ENCODE data around the gene TBCA. TPM values are rescaled to one million over a fixed set of nuclear protein-coding genes. Genes with fewer than 3 reads are reported as not detected.
"Not testable (repeated sequence)": the region's sequence is repeated elsewhere in the genome, so short reads cannot be mapped to it uniquely, and the experiment has no call there.

The TBCA gene
- total RNA-seq, 2 experiments from 2014 or later = 163 to 167 TPM

DNA sequence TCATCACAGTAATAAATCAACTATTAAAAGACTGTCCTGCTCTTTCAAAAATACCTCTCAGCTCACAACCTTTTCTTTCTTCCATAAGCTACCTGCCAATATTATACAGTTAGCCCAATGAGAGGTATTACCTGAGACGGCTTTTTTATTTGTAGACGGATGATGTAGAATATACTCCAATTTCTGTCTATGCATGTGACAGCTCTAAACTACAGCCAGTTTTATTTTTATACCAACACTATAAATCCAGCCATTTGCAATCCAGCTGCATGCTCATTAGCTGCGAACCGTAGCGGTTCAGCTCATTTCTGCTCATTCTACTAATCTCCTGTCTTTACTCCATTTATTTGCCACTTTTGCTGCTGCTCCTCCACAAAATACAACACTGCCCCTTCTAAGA lies 51.2 kb downstream of the TBCA start:
- no peak overlapping the region for H3K27ac Mint-ChIP-seq
- DNase-seq = no peak
- CTCF ChIA-PET = no interaction called here
- no peak overlapping the region for H3K4me3 Mint-ChIP-seq
- H3K4me1 Mint-ChIP-seq = peaks cover under 1% of the 10 kb centered on the region
- POLR2A ChIA-PET = no interaction called here
- H3K9me3 Mint-ChIP-seq = no peaks in the 10 kb centered on the region
- H3K36me3 Mint-ChIP-seq (ENCODE audit: low read depth) = peaks cover 4% of the 10 kb centered on the region
- H3K27me3 Mint-ChIP-seq = no peaks in the 10 kb centered on the region

DNA sequence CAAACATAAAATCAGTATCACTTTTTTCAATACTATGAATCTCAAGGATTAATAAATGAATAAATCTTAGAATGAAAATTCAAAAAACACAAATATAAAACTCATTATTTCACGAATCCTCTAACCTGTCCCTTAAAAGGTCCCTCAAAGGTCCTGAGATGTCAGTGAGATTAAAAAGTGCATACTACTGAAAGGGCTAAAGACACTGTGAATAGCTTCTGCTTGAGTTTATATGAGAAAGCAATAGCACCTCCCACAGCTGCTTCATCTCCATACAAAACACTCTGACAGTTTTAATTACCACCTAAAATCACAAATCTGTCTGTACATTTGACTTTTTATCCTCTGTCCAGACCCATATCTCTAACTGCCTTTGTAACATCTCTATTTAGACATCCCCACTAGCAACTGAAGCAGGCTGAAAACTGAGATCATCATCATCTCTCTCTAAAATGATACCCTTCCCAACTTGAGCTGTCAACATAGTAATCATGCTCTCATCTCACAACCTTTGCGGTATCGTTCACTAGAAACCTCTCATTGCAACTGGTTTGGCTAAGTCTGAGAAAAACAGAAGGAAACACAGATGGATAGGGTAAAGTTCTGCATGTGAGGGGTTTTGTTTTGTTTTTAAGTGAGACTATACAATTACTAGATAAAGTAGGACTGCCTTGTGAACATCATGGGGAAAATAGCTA lies 56.3 kb downstream of the TBCA start:
- Mint-ChIP-seq H3K4me1 (peaks cover 11% of the 10 kb centered on the region), H3K9me3 (no peaks in the 10 kb centered on the region), H3K4me3 (no peak overlapping the region), H3K27ac (no peak overlapping the region), H3K27me3 (no peaks in the 10 kb centered on the region), H3K36me3 (ENCODE audit: low read depth) (peaks cover 7% of the 10 kb centered on the region)
- POLR2A ChIA-PET = no interaction called here
- CTCF ChIA-PET = no interaction called here
- no peak for DNase-seq

DNA sequence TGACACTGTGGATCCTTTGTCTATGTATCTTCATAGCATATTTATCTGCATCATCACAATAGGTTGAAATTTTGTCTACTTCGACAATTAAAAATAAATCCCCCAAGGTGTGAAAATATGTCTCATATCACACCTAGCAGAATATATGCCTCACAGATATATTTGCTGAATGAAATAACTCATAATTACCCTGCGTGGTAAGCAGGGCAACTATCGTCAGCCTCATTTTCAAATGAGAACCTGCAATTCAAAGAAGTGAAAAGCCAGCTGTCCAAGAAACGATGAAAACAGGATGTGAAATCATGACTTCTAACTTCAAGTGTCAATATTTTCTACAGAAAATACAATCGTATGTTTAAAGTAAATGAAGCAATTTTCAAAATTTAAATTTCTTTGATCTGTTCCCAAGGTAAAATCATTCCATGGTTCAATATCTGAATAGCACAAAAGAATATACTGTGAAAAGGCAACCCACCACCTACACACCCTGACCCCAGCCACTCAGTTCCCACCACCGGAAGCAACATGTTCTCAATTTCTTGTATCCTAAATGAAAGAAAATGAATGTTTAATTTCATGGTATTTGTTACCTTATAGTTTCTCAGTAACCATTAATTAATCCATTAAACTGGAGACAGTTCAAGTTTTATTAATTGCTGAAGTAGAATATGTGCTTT lies 57.1 kb downstream of the TBCA start:
- ChIA-PET POLR2A (no interaction called here), CTCF (no interaction called here)
- H3K9me3 Mint-ChIP-seq = no peaks in the 10 kb centered on the region
- H3K4me3 Mint-ChIP-seq = no peak overlapping the region
- H3K27me3 Mint-ChIP-seq = no peaks in the 10 kb centered on the region
- peaks cover 11% of the 10 kb centered on the region for H3K4me1 Mint-ChIP-seq
- peaks cover 7% of the 10 kb centered on the region for H3K36me3 Mint-ChIP-seq (ENCODE audit: low read depth)
- no peak for DNase-seq
- peak overlapping the region; percentile 26 for H3K27ac Mint-ChIP-seq

DNA sequence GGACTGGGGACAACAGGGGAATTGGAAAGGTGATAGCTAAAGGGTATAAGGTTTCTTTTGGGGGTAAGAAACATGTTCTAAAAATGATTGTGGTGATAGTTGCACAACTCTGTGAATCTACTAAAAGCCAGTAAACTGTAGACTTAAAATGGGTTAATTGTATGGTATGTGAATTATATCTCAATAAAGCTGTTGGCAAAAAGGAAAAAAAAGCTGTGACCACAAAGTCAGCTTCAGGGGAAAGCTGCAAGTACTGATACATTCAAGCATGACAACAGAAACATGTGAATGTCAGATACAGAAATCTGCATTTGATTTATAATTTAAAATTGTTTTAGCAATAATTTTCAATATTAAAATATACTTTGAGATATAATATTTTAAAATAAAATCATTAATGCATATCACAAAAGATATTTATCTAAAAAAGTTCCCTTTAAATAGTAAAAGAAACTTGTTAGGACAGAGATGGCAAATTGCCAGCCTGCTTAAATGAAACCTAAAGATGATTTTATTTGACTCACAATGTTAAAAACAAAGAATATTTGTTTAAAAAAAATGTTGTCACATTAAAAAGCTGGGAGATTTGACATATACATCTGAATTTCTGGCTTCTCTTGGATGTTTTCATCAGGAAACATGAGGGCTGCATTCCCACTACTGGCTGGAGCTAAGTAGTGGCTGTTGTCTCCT lies 66.0 kb downstream of the TBCA start:
- Mint-ChIP-seq H3K36me3 (ENCODE audit: low read depth) (peaks cover 17% of the 10 kb centered on the region), H3K4me3 (no peak overlapping the region), H3K27me3 (no peaks in the 10 kb centered on the region), H3K9me3 (no peaks in the 10 kb centered on the region), H3K27ac (no peak overlapping the region), H3K4me1 (no peaks in the 10 kb centered on the region)
- CTCF ChIA-PET = interaction anchor here (0.7 kb wide), 1 partner anchor 117 kb away, joined by 3 read pairs; no protein-coding TSS in a partner anchor
- no peak for DNase-seq
- POLR2A ChIA-PET = no interaction called here

DNA sequence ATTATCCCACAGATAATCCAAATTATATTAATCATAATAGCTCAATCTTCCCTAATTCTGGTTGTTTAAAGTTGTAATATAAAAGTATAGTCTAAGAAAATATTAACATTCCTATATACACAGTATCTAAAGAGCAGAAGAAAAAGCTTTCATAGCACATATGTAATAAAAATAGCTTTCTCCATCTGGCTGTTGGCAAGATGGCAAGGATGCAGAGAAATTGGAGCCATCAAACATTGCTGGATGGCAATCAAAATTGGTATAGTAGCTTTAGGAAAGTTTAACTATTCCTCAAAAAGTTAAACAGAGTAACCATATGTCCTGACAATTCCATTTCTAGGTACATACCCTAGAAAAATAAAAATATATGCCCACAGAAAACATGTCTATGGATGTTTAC lies 66.8 kb downstream of the TBCA start:
- CTCF ChIA-PET = no interaction called here
- POLR2A ChIA-PET = no interaction called here
- Mint-ChIP-seq H3K27ac (no peak overlapping the region), H3K9me3 (peaks cover under 1% of the 10 kb centered on the region), H3K36me3 (ENCODE audit: low read depth) (peaks cover 23% of the 10 kb centered on the region), H3K27me3 (no peaks in the 10 kb centered on the region), H3K4me1 (no peaks in the 10 kb centered on the region), H3K4me3 (no peak overlapping the region)
- DNase-seq = no peak

DNA sequence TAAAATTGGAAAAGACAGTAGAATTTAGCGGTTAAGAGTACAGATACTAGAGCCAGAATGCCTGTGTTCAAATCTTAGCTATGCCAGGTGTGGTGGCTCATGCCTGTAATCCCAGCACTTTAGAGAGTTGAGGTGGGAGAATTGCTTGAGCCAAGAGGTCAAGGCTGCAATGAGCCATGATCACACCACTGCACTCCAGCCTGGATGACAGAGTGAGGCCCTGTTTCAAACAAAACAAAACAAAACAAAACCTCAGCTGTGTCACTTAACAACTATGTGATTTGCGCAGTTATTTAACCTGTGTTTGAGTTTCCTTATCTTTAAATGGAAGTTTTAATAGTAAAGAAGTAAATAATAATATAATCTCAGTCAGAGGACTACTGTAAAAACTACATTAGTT lies 68.3 kb downstream of the TBCA start:
- Mint-ChIP-seq H3K27ac (no peak overlapping the region), H3K4me1 (no peaks in the 10 kb centered on the region), H3K36me3 (ENCODE audit: low read depth) (peaks cover 34% of the 10 kb centered on the region), H3K4me3 (no peak overlapping the region), H3K27me3 (no peaks in the 10 kb centered on the region), H3K9me3 (peaks cover 3% of the 10 kb centered on the region)
- DNase-seq = no peak
- CTCF ChIA-PET = interaction anchor here (1.2 to 1.3 kb wide), 2 partner anchors 9 to 198 kb away, joined by 3 to 4 read pairs; no protein-coding TSS in a partner anchor
- POLR2A ChIA-PET = no interaction called here

DNA sequence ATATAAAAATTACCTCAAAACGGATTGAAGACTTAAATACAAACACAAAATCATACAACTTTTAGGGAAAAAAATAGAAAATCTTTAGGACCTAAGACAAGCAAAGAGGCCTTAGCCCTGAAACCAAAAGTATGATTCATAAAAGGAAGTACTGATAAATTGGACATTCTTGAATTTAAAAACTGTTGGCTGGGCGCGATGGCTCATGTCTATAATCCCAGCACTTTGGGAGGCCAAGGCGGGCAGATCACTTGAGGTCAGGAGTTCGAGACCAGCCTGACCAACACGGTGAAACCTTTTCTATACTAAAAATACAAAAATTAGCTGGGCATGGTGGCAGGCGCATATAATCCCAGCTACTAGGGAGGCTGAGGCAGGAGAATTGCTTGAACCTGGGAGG lies 76.6 kb downstream of the TBCA start:
- POLR2A ChIA-PET, H3K27me3 Mint-ChIP-seq, H3K9me3 Mint-ChIP-seq, CTCF ChIA-PET, H3K4me3 Mint-ChIP-seq, H3K27ac Mint-ChIP-seq, DNase-seq: not testable (repeated sequence)
- Mint-ChIP-seq H3K36me3 (ENCODE audit: low read depth) (peaks cover 55% of the 10 kb centered on the region), H3K4me1 (peaks cover 15% of the 10 kb centered on the region)

DNA sequence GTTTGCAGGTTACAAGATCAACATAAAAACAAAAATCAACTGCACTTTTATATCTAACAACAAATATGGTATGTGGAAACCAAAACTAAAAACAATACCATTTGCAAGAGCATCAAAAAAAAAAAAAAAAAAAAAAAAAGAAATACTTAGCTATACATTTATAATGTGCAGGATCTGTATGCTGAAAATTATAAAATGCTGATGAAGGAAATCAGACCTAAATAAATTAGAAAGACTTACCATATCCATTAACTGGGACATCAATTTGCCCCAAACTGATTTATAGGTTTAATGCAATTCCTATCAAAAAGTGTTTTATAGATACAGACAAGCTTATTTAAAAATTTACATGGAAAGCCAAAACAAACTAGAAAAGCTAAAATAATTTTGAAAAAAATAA lies 77.2 kb downstream of the TBCA start:
- Mint-ChIP-seq H3K27me3 (no peaks in the 10 kb centered on the region), H3K36me3 (ENCODE audit: low read depth) (peaks cover 49% of the 10 kb centered on the region), H3K4me1 (peaks cover 19% of the 10 kb centered on the region), H3K9me3 (no peaks in the 10 kb centered on the region), H3K27ac (no peak overlapping the region), H3K4me3 (no peak overlapping the region)
- ChIA-PET CTCF (no interaction called here), POLR2A (no interaction called here)
- no peak for DNase-seq

DNA sequence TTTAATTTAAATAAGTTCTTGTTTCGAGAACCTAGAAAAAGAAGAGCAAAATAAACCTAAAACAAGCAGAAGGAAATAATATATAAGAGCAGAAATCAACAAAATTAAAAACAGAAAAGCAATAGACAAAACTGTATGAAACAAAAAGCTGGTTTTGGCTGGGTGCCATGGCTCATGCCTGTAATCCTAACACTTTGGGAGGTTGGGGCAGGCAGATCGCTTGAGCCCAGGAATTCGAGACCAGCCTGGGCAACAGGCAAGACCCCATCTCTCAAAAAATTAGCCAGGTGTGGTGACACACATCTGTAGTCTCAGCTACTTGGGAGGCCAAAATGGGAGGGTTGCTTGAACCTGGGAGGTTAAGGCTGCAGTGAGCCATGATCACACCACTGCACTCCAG lies 78.4 kb downstream of the TBCA start:
- ChIA-PET POLR2A (no interaction called here), CTCF (no interaction called here)
- no peak overlapping the region for H3K4me3 Mint-ChIP-seq
- peaks cover 19% of the 10 kb centered on the region for H3K4me1 Mint-ChIP-seq
- no peaks in the 10 kb centered on the region for H3K9me3 Mint-ChIP-seq
- H3K27me3 Mint-ChIP-seq = no peaks in the 10 kb centered on the region
- peaks cover 44% of the 10 kb centered on the region for H3K36me3 Mint-ChIP-seq (ENCODE audit: low read depth)
- no peak for DNase-seq
- no peak overlapping the region for H3K27ac Mint-ChIP-seq

DNA sequence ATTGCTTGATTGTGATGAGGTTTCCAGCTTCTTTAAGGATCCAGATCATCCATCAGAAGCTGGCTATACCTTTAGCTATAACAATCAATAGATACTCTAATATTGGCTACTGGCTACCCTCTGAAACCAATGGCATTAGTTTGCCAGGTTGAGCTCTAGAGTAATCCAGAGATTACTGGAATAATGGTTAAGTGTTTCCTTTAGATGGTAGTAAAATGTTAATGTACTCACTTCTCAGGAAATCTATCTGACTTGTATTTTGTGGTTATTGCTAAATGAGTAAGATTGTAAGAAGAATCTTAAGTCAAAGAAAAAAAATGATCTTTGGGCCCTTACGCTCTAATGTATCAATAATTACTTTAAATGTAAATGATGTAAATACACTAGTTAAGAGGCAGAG lies 80.0 kb downstream of the TBCA start:
- CTCF ChIA-PET = no interaction called here
- H3K36me3 Mint-ChIP-seq (ENCODE audit: low read depth) = peaks cover 37% of the 10 kb centered on the region
- H3K4me3 Mint-ChIP-seq = no peak overlapping the region
- POLR2A ChIA-PET = no interaction called here
- DNase-seq = no peak
- no peaks in the 10 kb centered on the region for H3K27me3 Mint-ChIP-seq
- H3K9me3 Mint-ChIP-seq = no peaks in the 10 kb centered on the region
- no peak overlapping the region for H3K27ac Mint-ChIP-seq
- H3K4me1 Mint-ChIP-seq = peaks cover 19% of the 10 kb centered on the region

DNA sequence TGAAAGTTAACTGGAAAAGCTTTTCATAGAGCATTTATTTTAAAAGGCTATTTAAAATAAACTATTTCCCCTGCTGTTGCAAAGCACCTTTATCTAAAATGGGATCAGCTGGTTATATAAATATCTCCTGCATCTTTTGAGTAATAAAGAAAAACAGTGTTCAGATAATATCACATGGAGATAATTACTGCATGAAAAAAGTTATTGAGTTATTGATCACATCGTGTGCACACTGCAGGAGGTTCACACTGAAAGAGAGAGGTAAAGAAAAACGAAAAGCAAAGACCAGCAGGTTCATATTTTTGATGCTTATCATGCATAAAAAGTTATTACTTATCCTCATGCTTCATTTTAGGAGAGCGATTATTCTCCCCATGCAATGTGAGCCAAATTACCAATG lies 82.2 kb downstream of the TBCA start:
- Mint-ChIP-seq H3K27me3 (no peaks in the 10 kb centered on the region), H3K27ac (no peak overlapping the region), H3K4me3 (no peak overlapping the region), H3K4me1 (peaks cover 10% of the 10 kb centered on the region), H3K9me3 (no peaks in the 10 kb centered on the region), H3K36me3 (ENCODE audit: low read depth) (peaks cover 35% of the 10 kb centered on the region)
- CTCF ChIA-PET = no interaction called here
- POLR2A ChIA-PET = no interaction called here
- no peak for DNase-seq

DNA sequence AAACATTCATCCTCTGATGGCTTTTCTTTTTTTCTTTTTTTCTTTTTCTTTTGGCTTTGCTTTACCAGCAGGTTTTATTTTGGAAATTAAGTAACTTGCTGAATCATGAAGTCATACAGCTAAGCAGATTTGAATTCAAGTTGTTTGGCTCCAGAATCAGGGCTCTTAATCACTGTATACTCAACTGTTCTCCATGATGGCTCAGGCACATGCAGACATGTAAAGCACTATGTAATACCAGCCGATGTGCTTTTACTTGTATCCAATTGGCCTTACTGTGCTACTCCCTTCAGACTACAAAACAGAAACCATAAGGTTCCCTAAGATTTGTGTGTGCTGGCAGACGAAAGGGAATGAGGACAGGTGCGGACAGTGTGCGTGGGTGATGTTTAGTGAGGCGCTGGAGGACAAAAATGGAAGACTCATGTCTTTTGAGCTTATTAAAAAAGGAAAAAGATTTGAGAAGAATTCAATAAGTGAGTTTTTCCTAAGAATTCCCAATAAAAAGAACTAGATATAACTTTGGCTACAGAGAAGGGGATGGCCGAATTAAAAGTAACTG lies 92.9 kb downstream of the TBCA start:
- DNase-seq = no peak
- Mint-ChIP-seq H3K27me3 (peaks cover 4% of the 10 kb centered on the region), H3K27ac (no peak overlapping the region), H3K36me3 (ENCODE audit: low read depth) (peaks cover 6% of the 10 kb centered on the region), H3K4me1 (no peaks in the 10 kb centered on the region), H3K9me3 (no peaks in the 10 kb centered on the region), H3K4me3 (no peak overlapping the region)
- ChIA-PET CTCF (no interaction called here), POLR2A (no interaction called here)

DNA sequence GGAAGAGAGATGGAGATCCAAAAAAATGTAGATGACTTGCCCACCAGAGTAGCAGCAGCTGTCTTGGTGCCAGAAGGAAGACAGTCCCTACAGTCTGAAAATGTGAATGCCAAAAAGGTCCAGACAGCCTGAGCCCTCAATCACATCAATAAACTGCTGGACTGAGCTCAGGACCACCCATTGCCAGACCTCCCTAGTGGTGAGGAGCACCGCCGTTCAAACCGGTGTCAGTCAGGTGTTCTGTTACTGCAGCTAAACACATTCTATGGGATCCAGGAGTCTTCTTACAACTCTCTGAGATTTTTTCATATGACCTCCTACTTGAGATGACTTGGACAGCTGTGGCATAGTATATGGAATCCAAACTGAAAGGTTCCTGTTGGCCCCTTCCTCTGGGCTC lies 105.6 kb downstream of the TBCA start:
- ChIA-PET CTCF (no interaction called here), POLR2A (no interaction called here)
- H3K9me3 Mint-ChIP-seq = no peaks in the 10 kb centered on the region
- DNase-seq = no peak
- H3K36me3 Mint-ChIP-seq (ENCODE audit: low read depth) = no peaks in the 10 kb centered on the region
- no peaks in the 10 kb centered on the region for H3K4me1 Mint-ChIP-seq
- no peak overlapping the region for H3K4me3 Mint-ChIP-seq
- H3K27me3 Mint-ChIP-seq = peaks cover 12% of the 10 kb centered on the region
- no peak overlapping the region for H3K27ac Mint-ChIP-seq
